GM12891 (cell line): ENCODE results near the gene INPP4A.

ENCODE experiments used
- DNase-seq: peaks from one replicate; pipeline ENCODE4 v3.0.0; 2011; ENCODE audit warnings: low spot score; ENCODE audit not compliant: insufficient read length
- FAIRE-seq: peaks from 2 replicates; lab custom pipeline; 2011; peaks lifted over from hg19 to GRCh38; lab: Jason Lieb, UNC
- PAX5 ChIP-seq: IDR thresholded peaks from 2 replicates; pipeline ENCODE4 v1.6.1; 2011; ENCODE audit warnings: low read length, moderate library complexity, mild to moderate bottlenecking; ENCODE audit not compliant: insufficient read depth, severe bottlenecking
- POLR2A ChIP-seq: IDR thresholded peaks from 2 replicates; pipeline ENCODE4 v1.6.1; 2011; ENCODE audit warnings: low read depth, low read length, control low read depth
- POLR2AphosphoS5 ChIP-seq: IDR thresholded peaks from 2 replicates; pipeline ENCODE4 v1.6.1; 2011; ENCODE audit warnings: low read depth, low read length, control low read depth
- POU2F2 ChIP-seq: IDR thresholded peaks from 2 replicates; pipeline ENCODE4 v1.6.1; 2011; ENCODE audit warnings: low read depth, mild to moderate bottlenecking, control low read depth, low read length, moderate library complexity
- SPI1 ChIP-seq: IDR thresholded peaks from 2 replicates; pipeline ENCODE4 v1.6.1; 2011; ENCODE audit warnings: low read depth, low read length, control low read depth
- TAF1 ChIP-seq: IDR thresholded peaks from 2 replicates; pipeline ENCODE4 v1.6.1; 2011; ENCODE audit warnings: low read depth, low read length, control low read depth

Gene INPP4A

DNA sequence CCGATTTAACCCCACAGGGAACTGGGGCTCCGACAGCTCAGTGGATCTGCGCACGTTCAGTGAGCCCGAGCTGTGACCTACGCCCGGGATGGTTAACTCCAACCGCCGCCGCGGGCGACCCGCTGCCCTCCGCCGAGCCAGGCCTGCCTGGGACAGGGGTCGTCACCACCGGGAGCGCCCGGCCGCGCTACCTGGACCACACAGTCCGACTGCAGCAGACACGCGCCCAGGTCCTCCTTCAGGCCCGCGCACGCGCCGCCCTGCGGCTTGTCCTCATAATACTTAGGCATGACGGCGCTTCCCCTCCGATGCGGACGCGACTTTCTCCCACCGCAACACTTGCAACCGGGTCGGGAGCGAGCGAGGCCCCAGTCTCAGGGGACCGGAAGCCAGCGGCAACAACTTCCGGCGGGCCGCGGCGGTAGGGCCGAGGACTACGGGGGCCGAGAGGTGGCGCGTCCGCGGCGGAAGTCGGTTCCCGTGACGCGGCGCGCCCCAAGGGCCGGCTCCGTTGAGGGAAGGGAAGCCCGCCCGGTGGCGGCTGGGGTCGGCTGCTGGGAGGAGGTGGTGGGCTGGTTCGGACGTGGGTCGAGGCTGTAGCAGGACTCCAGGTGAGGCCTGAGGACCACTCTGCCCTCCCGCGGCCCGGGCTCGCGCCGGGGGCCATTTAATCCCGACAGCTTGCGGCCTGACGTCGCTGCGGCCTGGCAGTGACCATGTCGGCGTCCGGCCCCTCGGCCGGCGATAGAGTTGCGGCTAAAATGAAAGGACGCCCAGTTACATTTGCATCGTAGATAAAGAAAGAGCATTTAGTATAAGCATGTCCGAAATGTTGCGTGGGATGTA is 163.7 kb downstream of the INPP4A start, which contains the start of the genes COA5 and UNC50:
TSS of gene COA5 (minus strand) at position 397 of the 846 bp plus-strand sequence. CDS start at position 290, 107 bp downstream.
TSS of gene UNC50 (plus strand) at position 474 of the 846 bp plus-strand sequence. CDS start 1,171 bp downstream, outside the sequence.
- FAIRE-seq, result peak; percentile 90
- TF ChIP-seq POU2F2, result peak; percentile 30; the same call in 1 of the 2 replicates
- TF ChIP-seq TAF1, result peak; percentile 89
- TF ChIP-seq POLR2AphosphoS5, result peak; percentile 95
- peak; percentile 54 for TF ChIP-seq SPI1
- peak; percentile 92 for TF ChIP-seq POLR2A
- peak; percentile 33 for TF ChIP-seq PAX5

DNA sequence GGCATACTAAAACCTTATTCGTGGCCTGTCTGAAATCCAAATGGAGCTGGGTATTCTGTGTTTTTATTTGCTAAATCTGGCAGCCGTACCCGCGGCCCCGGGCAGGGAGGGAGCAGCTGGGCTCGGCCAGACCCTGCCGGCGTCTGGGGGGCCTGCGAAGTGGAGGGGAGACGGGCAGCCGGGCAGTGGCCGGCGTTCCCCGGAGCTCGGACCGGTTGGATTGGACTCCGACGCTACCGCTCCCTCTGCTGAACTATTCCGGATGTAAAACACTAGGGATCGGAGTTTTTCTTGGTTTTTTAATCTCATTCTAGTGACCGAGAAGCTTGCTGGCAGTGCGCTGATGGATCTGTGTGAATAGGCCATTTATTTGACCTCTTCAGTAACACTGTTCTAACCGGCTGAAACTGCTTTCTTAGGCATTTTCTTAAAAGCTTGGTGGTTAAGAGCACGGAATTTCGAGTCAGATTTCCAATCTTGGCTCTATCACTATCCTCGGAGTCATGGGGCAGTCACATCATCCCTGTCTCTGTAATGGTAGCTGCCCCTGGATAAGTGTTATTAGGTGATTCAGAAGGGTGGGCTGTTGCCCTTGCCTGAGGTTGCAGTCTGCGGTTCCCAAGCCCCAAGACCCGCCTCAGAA is 164.4 kb downstream of the INPP4A start:
- FAIRE-seq (no peak), DNase-seq (no peak)

More for the DNA sequence above, 163.7 kb downstream of the INPP4A start, which contains the start of the genes COA5 and UNC50:
- peak; percentile 98 for DNase-seq

DNA sequence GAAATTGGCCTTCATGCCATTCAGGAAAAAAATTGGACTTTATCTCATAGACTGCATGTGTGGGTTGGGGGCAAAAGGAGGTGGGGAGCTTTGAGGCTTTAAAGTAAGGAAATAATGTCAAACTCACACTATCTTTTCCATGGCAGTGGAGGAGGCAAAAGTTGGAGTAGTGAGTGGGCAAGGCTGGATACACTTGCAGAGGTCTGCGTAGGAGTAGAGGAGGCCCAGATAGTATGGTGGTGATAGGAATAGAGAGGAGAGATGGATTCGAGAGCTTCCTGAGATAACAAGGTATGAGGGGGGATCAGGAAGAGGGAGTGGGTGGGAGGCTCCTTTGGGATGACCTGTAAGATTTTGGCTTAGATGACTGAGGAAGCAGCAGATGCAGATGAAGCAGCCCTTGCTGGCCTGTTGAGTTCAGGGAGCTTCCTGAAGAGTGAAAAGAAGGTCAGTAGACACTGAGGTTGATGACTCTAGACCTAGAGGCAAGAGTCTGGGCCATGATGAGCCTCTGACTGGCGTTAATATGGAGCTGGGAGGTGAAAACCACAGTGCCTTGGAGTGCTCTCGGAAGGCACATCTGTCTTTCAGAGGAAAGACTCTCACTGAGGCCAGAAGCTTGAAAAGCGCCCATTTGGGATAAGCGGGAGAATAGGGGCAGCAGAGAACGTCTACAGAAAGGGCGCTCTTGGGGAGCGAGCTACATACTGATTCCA is 169.5 kb downstream of the INPP4A start:
- TF ChIP-seq POU2F2, result no peak
- no peak for TF ChIP-seq POLR2AphosphoS5
- TF ChIP-seq PAX5, result no peak
- no peak for TF ChIP-seq POLR2A
- DNase-seq (no peak), FAIRE-seq (no peak)

More for the DNA sequence above, 164.4 kb downstream of the INPP4A start:
- TF ChIP-seq POU2F2, result no peak
- TF ChIP-seq TAF1, result no peak
- no peak for TF ChIP-seq SPI1

- DNase-seq (no peak), FAIRE-seq (no peak)
- no peak for TF ChIP-seq PAX5
- TF ChIP-seq TAF1, result no peak
- TF ChIP-seq POLR2A, result no peak
- no peak for TF ChIP-seq SPI1
- no peak for TF ChIP-seq POLR2AphosphoS5
- no peak for TF ChIP-seq POU2F2
Observed at GRCh38 chr2:98615481-98615880, 170.8 kb downstream of the INPP4A start.

DNA sequence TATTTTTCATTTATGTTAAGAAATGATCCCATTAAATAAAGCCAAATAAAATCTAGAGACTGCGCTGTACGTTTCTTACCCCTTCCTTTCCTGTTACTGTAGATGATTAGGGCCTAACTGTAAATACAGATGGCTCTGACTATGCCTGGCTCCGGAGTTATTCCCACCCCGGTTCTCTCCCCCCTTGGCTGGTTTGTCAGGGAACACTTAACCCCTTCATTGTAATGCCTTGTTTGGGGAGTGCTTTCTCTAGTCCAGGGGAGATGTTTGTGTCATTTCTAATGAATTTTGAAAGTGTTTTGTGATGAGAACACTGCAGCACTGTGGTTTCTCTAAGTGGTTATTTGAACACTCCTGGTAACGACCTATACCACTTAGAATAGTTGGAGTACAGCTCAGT is 172.5 kb downstream of the INPP4A start:
- FAIRE-seq, result no peak

DNA sequence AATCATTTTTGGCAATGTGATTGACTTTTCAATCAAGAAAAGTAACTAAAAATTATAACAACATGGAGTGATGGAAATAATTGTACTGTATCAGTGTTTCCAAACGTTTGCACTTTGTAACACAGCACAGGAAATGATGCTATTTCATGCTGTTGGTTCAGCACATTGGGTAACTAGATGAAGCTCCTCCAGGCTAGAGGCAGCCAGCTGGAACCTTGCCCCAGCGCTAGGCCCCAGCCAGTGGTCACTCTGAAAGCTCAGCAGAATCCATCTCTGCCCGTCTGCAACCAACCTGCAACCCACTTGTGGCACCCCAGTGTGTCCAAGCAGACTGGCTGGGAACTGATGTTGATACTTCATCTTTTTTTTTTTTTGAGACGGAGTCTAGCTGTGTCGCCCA is 179.0 kb downstream of the INPP4A start:
- FAIRE-seq (no peak), DNase-seq (no peak)
- no peak for TF ChIP-seq POLR2AphosphoS5
- TF ChIP-seq POU2F2, result no peak
- TF ChIP-seq PAX5, result peak; percentile 42
- no peak for TF ChIP-seq TAF1
- no peak for TF ChIP-seq POLR2A

More for the DNA sequence above, 172.5 kb downstream of the INPP4A start:
- DNase-seq, result no peak
- TF ChIP-seq TAF1 (no peak), POLR2A (no peak), POLR2AphosphoS5 (no peak), SPI1 (no peak), PAX5 (no peak), POU2F2 (no peak)

DNA sequence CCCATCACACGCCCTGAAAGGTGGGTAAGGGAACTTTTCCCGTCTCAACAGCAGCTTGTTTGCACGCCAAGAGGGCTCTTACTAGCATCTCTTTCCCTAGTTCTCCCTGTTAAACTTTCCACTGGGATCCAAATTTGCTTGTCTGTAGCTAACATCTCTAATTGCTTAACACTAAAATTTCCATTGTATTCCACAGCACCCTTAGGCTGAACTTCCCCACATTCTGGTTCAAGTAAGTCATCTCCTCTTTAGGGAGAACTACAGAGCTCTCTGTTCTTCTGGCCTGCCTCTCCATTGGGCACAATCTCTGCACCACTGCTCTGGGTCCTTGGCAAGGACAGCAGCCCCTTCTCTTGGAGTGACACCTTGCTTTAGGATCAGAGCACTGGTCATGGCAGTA is 187.7 kb downstream of the INPP4A start:
- FAIRE-seq (no peak), DNase-seq (no peak)
- TF ChIP-seq SPI1 (no peak), POLR2A (no peak), POU2F2 (no peak), POLR2AphosphoS5 (no peak)

GRCh38 chr2:98634406-98635092 is 189.9 kb downstream of the INPP4A start:
- DNase-seq (no peak), FAIRE-seq (peak; percentile 33)
- TF ChIP-seq POLR2AphosphoS5 (no peak), SPI1 (no peak), PAX5 (no peak), TAF1 (no peak), POU2F2 (no peak), POLR2A (no peak)
